NCI-H510A (cell line): ENCODE data around the gene SCN7A.
A peak's percentile ranks its signal among the peaks of the same experiment; 100 is the strongest.
"Not testable (repeated sequence)": the region's sequence is repeated elsewhere in the genome, so short reads cannot be mapped to it uniquely, and the experiment has no call there.

Experiments used
- DNase-seq: peaks from one replicate; lab custom pipeline; 2025; lab: John Stamatoyannopoulos, UW

Gene SCN7A

DNA sequence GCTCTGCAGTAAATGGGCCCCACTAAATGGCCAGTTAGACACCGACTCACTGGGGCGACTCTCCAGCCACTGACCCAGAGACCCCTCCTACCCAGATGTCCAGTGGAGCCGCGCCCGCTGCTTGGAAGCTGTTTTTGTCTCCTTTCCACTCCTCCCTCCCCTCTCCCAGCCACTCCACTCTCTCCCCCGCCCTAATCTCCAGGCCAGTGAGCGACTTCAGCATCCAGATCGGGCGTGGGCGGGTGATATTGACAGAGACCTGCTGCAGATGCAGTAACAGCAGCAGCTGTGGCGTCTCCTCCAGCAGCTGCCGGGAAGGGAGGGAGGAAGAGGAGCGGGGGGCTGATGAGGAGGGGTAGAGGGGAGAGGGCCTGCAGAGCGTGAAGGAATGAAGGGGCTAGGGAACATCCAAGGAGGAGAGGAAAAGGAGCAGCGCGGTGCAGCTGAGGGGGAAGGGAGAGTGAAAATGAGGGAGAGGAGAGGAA lies at the start of gene SCN7A:
Gene SCN7A, minus strand, starts transcription at position 110 of the 485 bp plus-strand sequence. CDS start 16,553 bp downstream, outside the sequence.
- peak; percentile 68 for DNase-seq

DNA sequence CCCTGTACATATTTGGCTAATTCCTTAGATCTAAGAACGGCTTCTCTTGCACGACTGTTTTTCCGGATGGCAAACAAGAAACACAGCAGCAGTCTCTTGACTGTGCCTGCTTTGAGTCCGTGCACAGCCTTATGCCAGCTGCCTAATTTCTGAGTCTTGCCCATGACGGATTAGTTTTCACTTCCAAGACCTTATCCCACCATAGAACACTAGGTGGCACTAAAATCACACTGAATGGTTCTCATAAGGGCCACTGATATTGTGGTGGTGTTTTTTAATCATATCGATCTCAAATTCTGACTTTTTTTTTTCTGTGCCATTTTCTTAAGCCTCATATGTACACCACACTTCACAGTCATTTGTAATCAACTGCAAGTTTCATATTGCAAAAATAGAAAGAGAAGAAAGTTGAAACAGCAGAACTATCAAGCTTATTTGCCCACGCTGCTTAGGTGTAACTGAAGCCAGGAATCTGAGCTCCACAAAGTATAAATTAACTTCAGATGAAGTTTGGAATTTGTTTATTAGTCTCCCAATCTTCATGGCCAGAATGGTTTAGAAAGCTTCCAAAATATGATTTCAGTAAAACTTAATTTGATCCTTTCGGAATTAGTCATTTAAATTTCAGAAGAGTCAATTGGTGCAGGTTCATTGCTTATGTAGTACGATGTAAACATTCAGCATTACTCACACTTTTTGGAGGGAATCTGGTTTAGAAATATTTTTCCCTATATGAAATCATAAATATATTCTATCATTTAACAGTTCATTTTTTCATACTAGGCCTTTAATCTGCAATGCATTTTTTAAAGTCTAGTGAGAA lies 45.5 kb upstream of the SCN7A start:
- DNase-seq, result no peak

GRCh38 chr2:166536111-166536510 lies 42.1 kb upstream of the SCN7A start:
- no peak for DNase-seq

DNA sequence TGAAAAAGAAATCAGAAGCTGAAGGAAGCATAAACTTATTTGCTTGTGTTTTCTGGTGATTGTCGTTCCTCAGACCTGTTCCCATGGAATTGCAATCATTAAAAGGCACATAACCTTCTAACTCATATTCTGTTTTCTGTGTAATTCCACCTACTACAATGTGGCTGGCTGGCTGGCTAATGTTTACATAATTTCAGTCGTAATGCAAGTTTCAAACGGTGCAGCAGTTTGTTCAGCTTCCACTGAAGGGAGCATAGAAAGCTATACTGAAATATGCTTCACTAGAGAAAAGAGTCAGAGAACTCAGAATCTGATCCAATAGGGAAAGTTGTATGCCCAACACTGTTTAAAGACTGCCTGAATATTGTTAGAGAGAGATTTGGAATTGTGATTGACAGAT lies 27.1 kb upstream of the SCN7A start:
- no peak for DNase-seq

- DNase-seq, result no peak
Measured at GRCh38 chr2:166520604-166521003, 26.6 kb upstream of the SCN7A start.

GRCh38 chr2:166519391-166519962 lies 25.4 kb upstream of the SCN7A start:
- DNase-seq, result no peak

- no peak for DNase-seq
Measured at GRCh38 chr2:166518634-166519390, 24.8 kb upstream of the SCN7A start.

- DNase-seq, result no peak
Measured at GRCh38 chr2:166517533-166518061, 23.5 kb upstream of the SCN7A start.

GRCh38 chr2:166516712-166517303 lies 22.8 kb upstream of the SCN7A start:
- DNase-seq, result no peak

DNA sequence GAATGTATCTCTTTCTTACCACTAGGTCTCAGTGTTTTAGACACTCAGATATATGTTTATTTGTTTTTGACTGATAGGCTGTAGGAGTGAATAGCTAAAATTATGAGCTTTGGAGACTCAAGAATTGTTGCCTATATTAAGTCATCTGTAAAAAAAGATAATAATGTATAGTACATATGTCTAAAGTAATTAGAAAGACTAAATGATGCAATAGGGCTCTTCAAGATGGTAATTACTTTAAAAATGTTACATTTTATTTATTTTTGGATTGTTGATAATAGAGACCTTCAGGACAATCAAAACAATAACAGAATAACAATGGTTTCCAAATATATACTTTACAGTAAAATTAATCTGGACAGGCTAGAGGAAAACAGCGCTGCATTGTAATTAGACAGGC lies 19.9 kb upstream of the SCN7A start:
- no peak for DNase-seq

GRCh38 chr2:166499281-166499680 lies 5.2 kb upstream of the SCN7A start:
- DNase-seq, result no peak

DNA sequence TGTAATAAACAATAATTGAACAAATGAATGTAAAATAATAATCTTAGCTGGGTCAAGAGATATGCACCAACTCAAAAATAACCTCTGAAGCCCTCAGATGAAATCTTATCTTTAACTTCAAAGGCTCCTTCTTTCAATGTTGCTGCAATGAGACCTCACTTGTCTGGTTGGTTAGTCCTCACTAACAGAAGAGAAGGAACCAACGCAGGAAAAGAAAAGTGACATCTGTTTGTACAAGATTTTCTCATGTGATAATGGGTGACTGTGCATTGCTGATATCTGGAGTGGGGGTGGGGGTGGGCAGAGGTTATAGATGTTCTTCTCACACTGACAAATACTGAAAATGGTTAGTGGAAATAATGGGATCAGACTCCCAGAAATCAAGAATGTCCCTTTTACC lies 2.6 kb downstream of the SCN7A start:
- DNase-seq, result no peak

- no peak for DNase-seq
Measured at GRCh38 chr2:166487171-166487570, 6.9 kb downstream of the SCN7A start.

GRCh38 chr2:166485558-166486178 lies 8.4 kb downstream of the SCN7A start:
- no peak for DNase-seq

- DNase-seq, result no peak
Measured at GRCh38 chr2:166472332-166472731, 21.7 kb downstream of the SCN7A start.

GRCh38 chr2:166468124-166469024 lies 25.7 kb downstream of the SCN7A start:
- no peak for DNase-seq

DNA sequence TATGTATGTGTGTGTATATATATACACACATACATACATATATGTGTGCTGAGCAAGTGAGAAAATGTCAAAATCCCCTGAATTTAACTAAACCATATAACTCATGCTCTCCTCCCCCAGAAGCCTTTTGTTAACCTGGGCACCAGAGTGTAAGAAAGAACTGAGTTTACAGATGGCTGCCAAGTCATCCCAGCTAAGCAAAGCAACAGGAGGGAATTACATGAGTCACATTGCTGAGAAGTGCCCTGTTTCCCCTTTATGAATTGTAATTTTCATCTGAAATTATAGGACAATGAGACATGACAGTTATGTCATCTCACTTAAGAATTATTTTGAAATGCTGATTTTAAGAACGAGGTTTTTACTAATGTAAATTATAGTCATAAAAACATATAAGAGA lies 29.9 kb downstream of the SCN7A start:
- DNase-seq, result no peak

DNA sequence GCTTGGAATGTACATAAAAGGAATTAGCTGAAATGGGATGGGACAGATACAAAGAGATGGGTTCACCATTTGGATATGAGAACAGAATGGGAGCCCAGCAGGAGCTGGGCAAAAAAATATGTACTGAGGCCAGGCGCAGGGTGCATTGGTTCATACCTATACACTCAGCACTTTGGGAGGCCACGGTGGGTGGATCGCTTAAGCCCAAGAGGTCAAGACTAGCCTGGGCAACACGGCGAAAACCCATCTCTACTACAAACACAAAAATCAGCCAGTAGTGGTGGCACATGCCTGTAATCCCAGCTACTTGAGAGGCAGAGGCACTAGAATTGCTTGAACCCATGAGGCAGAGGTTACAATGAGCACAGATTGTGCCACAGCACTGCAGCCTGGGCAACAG lies 30.4 kb downstream of the SCN7A start:
- DNase-seq, result no peak

GRCh38 chr2:166458674-166459073 lies 35.4 kb downstream of the SCN7A start:
- no peak for DNase-seq

- not testable (repeated sequence) for DNase-seq
Measured at GRCh38 chr2:166455823-166456222, 38.2 kb downstream of the SCN7A start.
